Trophoblast cell (in vitro differentiated cells and primary cell): Measurements from ENCODE around the gene SNRK.

Experiments
- DNase-seq, 2 donors: peaks; one replicate each; pipeline ENCODE4 v3.0.0-alpha.2; 2016
- H2AFZ ChIP-seq: 2 replicates; pipeline ENCODE4 v1.6.1; 2013; ENCODE audit warnings: low read length, moderate library complexity, mild to moderate bottlenecking; ENCODE audit not compliant: insufficient read depth, poor library complexity
- H2AK5ac ChIP-seq: 2 replicates; pipeline ENCODE4 v1.6.1; 2013; ENCODE audit warnings: mild to moderate bottlenecking, low read length
- H2BK120ac ChIP-seq: 2 replicates; pipeline ENCODE4 v1.6.1; 2013; ENCODE audit warnings: low read length, mild to moderate bottlenecking, moderate library complexity; ENCODE audit not compliant: insufficient read depth, poor library complexity
- H2BK12ac ChIP-seq: 2 replicates; pipeline ENCODE4 v1.6.1; 2013; ENCODE audit warnings: mild to moderate bottlenecking, low read length, moderate library complexity
- H2BK5ac ChIP-seq: 2 replicates; pipeline ENCODE4 v1.6.1; 2013; ENCODE audit warnings: low read length, low read depth, moderate library complexity, mild to moderate bottlenecking; ENCODE audit not compliant: poor library complexity
- H3K14ac ChIP-seq: 2 replicates; pipeline ENCODE4 v1.6.1; 2013; ENCODE audit warnings: mild to moderate bottlenecking, low read length
- H3K18ac ChIP-seq: 2 replicates; pipeline ENCODE4 v1.6.1; 2013; ENCODE audit warnings: mild to moderate bottlenecking, low read length
- H3K23ac ChIP-seq: 2 replicates; pipeline ENCODE4 v1.6.1; 2013; ENCODE audit warnings: low read length
- H3K27ac ChIP-seq: 2 replicates; pipeline ENCODE4 v1.5.1; 2013; ENCODE audit warnings: low read depth, mild to moderate bottlenecking, inconsistent platforms, low read length, moderate library complexity
- H3K27me3 ChIP-seq: 2 replicates; pipeline ENCODE4 v1.6.1; 2013; ENCODE audit warnings: inconsistent platforms, mild to moderate bottlenecking, low read length, moderate library complexity; ENCODE audit not compliant: insufficient read depth
- H3K36me3 ChIP-seq, 2 experiments: 1 replicate in 1 of 2; 2 replicates in 1 of 2; pipeline ENCODE4 v1.6.1; 2013; ENCODE audit warnings: low read length in 2 of 2, mild to moderate bottlenecking in 2 of 2, moderate library complexity in 1 of 2; ENCODE audit not compliant: insufficient read depth in 2 of 2, control insufficient read depth in 1 of 2
- H3K4ac ChIP-seq: 2 replicates; pipeline ENCODE4 v1.6.1; 2013; ENCODE audit warnings: low read depth, mild to moderate bottlenecking, low read length, moderate library complexity
- H3K4me1 ChIP-seq, 2 experiments: 1 replicate in 1 of 2; 2 replicates in 1 of 2; pipeline ENCODE4 v1.6.1; 2013; ENCODE audit warnings: low read length in 2 of 2, mild to moderate bottlenecking in 2 of 2, moderate library complexity in 1 of 2; ENCODE audit not compliant: insufficient read depth in 2 of 2, control insufficient read depth in 1 of 2
- H3K4me2 ChIP-seq: 2 replicates; pipeline ENCODE4 v1.6.1; 2013; ENCODE audit warnings: inconsistent platforms, mild to moderate bottlenecking, low read length, moderate library complexity
- H3K4me3 ChIP-seq: 2 replicates; pipeline ENCODE4 v1.5.1; 2013; ENCODE audit warnings: mild to moderate bottlenecking, low read depth, low read length, inconsistent platforms
- H3K79me1 ChIP-seq: one replicate; pipeline ENCODE4 v1.6.1; 2013; ENCODE audit warnings: low read length
- H3K79me2 ChIP-seq: 2 replicates; pipeline ENCODE4 v1.6.1; 2013; ENCODE audit warnings: low read length, mild to moderate bottlenecking; ENCODE audit not compliant: control insufficient read depth, insufficient read depth, poor library complexity
- H3K9ac ChIP-seq: 2 replicates; pipeline ENCODE4 v1.6.1; 2013; ENCODE audit warnings: mild to moderate bottlenecking, low read length
- H3K9me3 ChIP-seq: 2 replicates; pipeline ENCODE4 v1.6.1; 2013; ENCODE audit warnings: low read depth, mild to moderate bottlenecking, control low read depth, inconsistent platforms, low read length; ENCODE audit not compliant: insufficient read depth
- H4K12ac ChIP-seq: 2 replicates; pipeline ENCODE4 v1.6.1; 2013; ENCODE audit warnings: low read depth, mild to moderate bottlenecking, low read length, moderate library complexity
- H4K8ac ChIP-seq: 2 replicates; pipeline ENCODE4 v1.6.1; 2013; ENCODE audit warnings: low read depth, mild to moderate bottlenecking, low read length, moderate library complexity
- H4K91ac ChIP-seq: one replicate; pipeline ENCODE4 v1.6.1; 2013; ENCODE audit warnings: low read depth, mild to moderate bottlenecking, low read length, moderate library complexity
- WGBS: extraction: QIAGEN DNeasy Blood & Tissue Kit; methylation state at CpG from one replicate; pipeline ENCODE4 v1.1.7; 2013; ENCODE audit warnings: missing lambda C conversion rate; ENCODE audit not compliant: insufficient read length, insufficient coverage; ENCODE audit errors: extremely low coverage; 5-methylcytosine and 5-hydroxymethylcytosine counted together

SNRK gene

DNA sequence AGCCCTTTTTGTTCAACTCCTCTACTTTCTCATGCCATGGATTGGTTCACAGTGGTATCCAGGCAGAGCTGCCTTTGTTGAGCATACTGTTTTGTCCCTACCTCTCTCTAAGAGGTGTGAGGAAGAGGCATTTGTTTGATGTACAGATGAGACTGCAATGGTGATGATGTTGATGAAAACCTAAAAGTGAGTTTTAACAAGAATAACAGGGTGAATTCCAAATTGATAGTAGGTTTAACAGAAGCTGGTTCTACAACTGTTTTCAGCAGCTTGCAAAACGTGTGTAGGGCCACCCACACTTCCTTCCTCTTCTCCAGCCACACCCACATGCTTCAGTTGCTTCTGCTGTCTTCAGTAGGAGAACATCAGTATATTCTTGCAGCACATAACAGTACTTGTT lies 10.2 kb downstream of the SNRK start:
- Histone ChIP-seq H3K4ac (peak overlapping the region; percentile 52), H3K23ac (no peak overlapping the region), H3K4me3 (no peak overlapping the region), H2AK5ac (no peak overlapping the region), H4K12ac (no peak overlapping the region), H4K8ac (no peak overlapping the region), H3K4me1 (peaks cover 0 to 2% of the 10 kb centered on the region in 2 experiments), H3K9me3 (peaks cover 1% of the 10 kb centered on the region), H3K79me2 (peaks cover 2% of the 10 kb centered on the region), H3K4me2 (no peak overlapping the region), H2BK120ac (no peak overlapping the region), H2BK12ac (no peak overlapping the region), H2AFZ (no peak overlapping the region), H3K18ac (no peak overlapping the region), H3K27me3 (no peaks in the 10 kb centered on the region), H3K79me1 (no peaks in the 10 kb centered on the region), H3K36me3 (no peaks in the 10 kb centered on the region), H4K91ac (no peak overlapping the region), H3K9ac (no peak overlapping the region), H3K14ac (no peak overlapping the region), H2BK5ac (no peak overlapping the region), H3K27ac (no peak overlapping the region)
- DNase-seq, result no peak
- no CpG with 5 or more reads among the region's 1 CpG for WGBS

DNA sequence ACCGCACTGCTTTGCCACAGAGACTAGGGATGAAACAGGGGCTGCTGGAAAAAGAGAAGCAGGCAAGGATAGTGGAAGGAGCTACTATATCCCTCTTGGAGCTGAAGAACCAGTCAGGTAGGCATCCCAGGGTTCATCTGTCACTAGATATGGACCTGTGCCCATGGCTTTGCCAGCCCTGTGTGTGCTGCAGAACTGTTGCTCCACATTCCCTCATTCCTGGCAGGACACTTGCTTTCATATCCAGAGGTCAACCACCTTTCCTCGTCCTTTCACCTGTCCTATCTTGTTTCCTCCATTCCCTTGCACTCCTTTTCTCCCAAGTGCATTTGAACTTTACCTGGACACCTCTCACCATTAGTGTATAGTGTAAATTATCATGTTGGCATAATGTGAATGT lies 12.0 kb downstream of the SNRK start:
- Histone ChIP-seq H3K23ac (no peak overlapping the region), H3K4me3 (no peak overlapping the region), H4K8ac (no peak overlapping the region), H3K9me3 (peaks cover 1% of the 10 kb centered on the region), H4K91ac (no peak overlapping the region), H2BK120ac (no peak overlapping the region), H3K9ac (no peak overlapping the region), H3K79me1 (no peaks in the 10 kb centered on the region), H3K14ac (no peak overlapping the region), H3K36me3 (peaks cover 0 to 3% of the 10 kb centered on the region in 2 experiments), H3K4me2 (no peak overlapping the region), H4K12ac (no peak overlapping the region), H2AFZ (no peak overlapping the region), H3K4me1 (peaks cover 0 to 2% of the 10 kb centered on the region in 2 experiments), H2BK5ac (no peak overlapping the region), H3K4ac (peak overlapping the region; percentile 27), H3K27ac (no peak overlapping the region), H2AK5ac (no peak overlapping the region), H3K18ac (no peak overlapping the region), H2BK12ac (no peak overlapping the region), H3K27me3 (no peaks in the 10 kb centered on the region), H3K79me2 (peaks cover 2% of the 10 kb centered on the region)
- no peak for DNase-seq
- WGBS, result no CpG with 5 or more reads among the region's 2 CpGs

DNA sequence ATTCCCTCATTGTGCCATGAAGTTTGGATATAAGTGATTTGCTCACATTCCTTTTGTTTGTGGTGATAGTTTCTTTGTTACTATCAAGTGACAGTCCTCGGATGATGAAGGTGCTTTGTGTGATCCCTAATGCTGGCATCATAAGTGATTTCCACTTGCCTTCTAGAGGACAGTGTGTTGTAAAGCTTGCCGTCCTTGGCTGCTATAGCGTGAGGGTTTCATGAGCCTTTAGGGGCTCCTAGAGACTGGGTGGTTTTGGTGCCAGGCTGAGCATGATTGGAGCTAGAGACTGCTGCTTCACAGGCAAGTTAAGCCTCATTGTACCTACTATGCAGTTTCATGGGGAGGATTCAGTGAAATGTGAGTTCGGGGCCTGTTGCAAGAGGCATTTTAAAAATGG lies 12.4 kb downstream of the SNRK start:
- H3K4ac ChIP-seq, result no peak overlapping the region
- H3K79me1 ChIP-seq, result no peaks in the 10 kb centered on the region
- H4K12ac ChIP-seq, result no peak overlapping the region
- no peak overlapping the region for H2BK12ac ChIP-seq
- peaks cover 2% of the 10 kb centered on the region for H3K79me2 ChIP-seq
- no peak overlapping the region for H3K4me2 ChIP-seq
- no CpG with 5 or more reads among the region's 4 CpGs for WGBS
- no peak overlapping the region for H3K14ac ChIP-seq
- H2BK120ac ChIP-seq, result no peak overlapping the region
- no peak overlapping the region for H4K8ac ChIP-seq
- DNase-seq, result no peak
- no peak overlapping the region for H4K91ac ChIP-seq
- no peak overlapping the region for H3K9ac ChIP-seq
- no peak overlapping the region for H2AFZ ChIP-seq
- no peak overlapping the region for H3K18ac ChIP-seq
- no peak overlapping the region for H3K4me3 ChIP-seq
- H3K23ac ChIP-seq, result no peak overlapping the region
- H2BK5ac ChIP-seq, result no peak overlapping the region
- no peak overlapping the region for H2AK5ac ChIP-seq
- H3K9me3 ChIP-seq, result peaks cover 1% of the 10 kb centered on the region
- H3K4me1 ChIP-seq, result peaks cover 0 to 2% of the 10 kb centered on the region in 2 experiments
- peaks cover 0 to 5% of the 10 kb centered on the region in 2 experiments for H3K36me3 ChIP-seq
- no peak overlapping the region for H3K27ac ChIP-seq
- H3K27me3 ChIP-seq, result no peaks in the 10 kb centered on the region

DNA sequence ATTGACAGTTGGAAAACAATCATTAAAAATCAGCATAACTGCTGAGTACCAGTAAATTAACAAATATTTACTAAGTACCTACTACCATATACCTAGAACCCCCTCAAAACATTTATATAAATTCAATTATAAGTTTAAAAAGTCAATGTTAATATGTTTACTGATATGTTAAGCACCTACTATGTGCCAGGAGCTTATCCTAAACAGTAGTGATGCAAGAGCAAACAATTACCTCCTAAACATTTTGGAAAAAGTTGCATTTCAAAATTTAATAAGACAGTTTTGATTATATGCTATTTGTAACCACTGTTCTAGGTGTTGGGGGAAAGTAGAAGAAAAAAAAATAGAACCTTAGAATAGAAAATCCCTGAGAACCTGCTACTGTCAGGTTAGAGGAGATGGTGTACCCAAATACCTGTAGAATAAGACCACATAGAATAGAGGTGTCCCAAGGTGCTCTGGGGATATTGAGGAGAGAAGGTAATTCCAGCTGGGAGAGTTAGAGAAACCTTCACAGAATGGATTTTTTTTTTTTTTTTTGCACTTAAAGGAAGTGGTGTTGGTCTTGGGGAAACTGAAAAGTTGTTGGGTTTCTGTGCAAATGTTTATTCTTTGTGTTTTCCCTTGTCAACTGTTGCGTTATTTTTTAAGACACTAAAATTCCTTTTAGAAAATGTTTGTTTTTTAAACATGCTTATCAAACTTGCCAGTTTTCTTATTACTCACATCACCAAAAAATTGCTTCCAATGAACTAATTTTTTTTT lies 16.0 kb downstream of the SNRK start:
- Histone ChIP-seq H4K12ac (no peak overlapping the region), H3K14ac (no peak overlapping the region), H2BK120ac (no peak overlapping the region), H2AK5ac (no peak overlapping the region), H3K18ac (no peak overlapping the region), H3K79me2 (peaks cover 2% of the 10 kb centered on the region), H3K9ac (no peak overlapping the region), H3K4ac (no peak overlapping the region), H3K9me3 (peaks cover 1% of the 10 kb centered on the region), H3K4me1 (no peaks in the 10 kb centered on the region), H3K27ac (no peak overlapping the region), H2AFZ (no peak overlapping the region), H2BK5ac (no peak overlapping the region), H3K79me1 (no peaks in the 10 kb centered on the region), H2BK12ac (no peak overlapping the region), H3K4me2 (no peak overlapping the region), H3K36me3 (peaks cover 0 to 5% of the 10 kb centered on the region in 2 experiments), H3K23ac (no peak overlapping the region), H3K4me3 (no peak overlapping the region), H4K8ac (no peak overlapping the region), H4K91ac (no peak overlapping the region), H3K27me3 (no peaks in the 10 kb centered on the region)
- WGBS, result no CpG with 5 or more reads among the region's 1 CpG
- DNase-seq, result no peak
